Parathyroid adenoma (tissue), 2 donors: ENCODE measurements around the gene ATP7B.

Experiments
- H2AFZ ChIP-seq: fragments of 300-600 bp; sonication (generic); one replicate; pipeline ENCODE4 v1.7.0; 2017; ENCODE audit warnings: antibody characterized with exemption, mild to moderate bottlenecking
- H3K27ac ChIP-seq: fragments of 300-600 bp; sonication (generic); one replicate; pipeline ENCODE4 v1.7.0; 2017
- H3K27me3 ChIP-seq: fragments of 300-600 bp; sonication (generic); one replicate; pipeline ENCODE4 v1.7.0; 2017; ENCODE audit warnings: low read length; ENCODE audit not compliant: control insufficient read depth, insufficient read depth
- H3K36me3 ChIP-seq: fragments of 300-600 bp; sonication (generic); one replicate; pipeline ENCODE4 v1.7.0; 2017; ENCODE audit warnings: low read length; ENCODE audit not compliant: control insufficient read depth, insufficient read depth
- H3K4me1 ChIP-seq: fragments of 300-600 bp; sonication (generic); one replicate; pipeline ENCODE4 v1.7.0; 2017; ENCODE audit warnings: control low read depth
- H3K4me2 ChIP-seq: fragments of 300-600 bp; sonication (generic); one replicate; pipeline ENCODE4 v1.7.0; 2017; ENCODE audit warnings: low read length
- H3K4me3 ChIP-seq: fragments of 300-600 bp; sonication (generic); one replicate; pipeline ENCODE4 v1.7.0; 2017; ENCODE audit warnings: low read depth, low read length
- H3K79me2 ChIP-seq: fragments of 300-600 bp; sonication (generic); one replicate; pipeline ENCODE4 v1.7.0; 2017; ENCODE audit warnings: control low read depth
- H3K9ac ChIP-seq: fragments of 300-600 bp; sonication (generic); one replicate; pipeline ENCODE4 v1.7.0; 2017; ENCODE audit warnings: mild to moderate bottlenecking
- H3K9me3 ChIP-seq: fragments of 300-600 bp; sonication (generic); one replicate; pipeline ENCODE4 v1.7.0; 2017; ENCODE audit warnings: low read length; ENCODE audit not compliant: control insufficient read depth
- CTCF ChIP-seq: fragments of 300-600 bp; sonication (generic); IDR thresholded peaks from one replicate; pipeline ENCODE4 v1.7.0; 2017; ENCODE audit warnings: antibody characterized with exemption, mild to moderate bottlenecking
- donor health status: primary hyperparathyroidism.

ATP7B gene

GRCh38 chr13:51920267-51920666, 91.0 kb downstream of the ATP7B start:
- Histone ChIP-seq H3K36me3 (no peaks in the 10 kb centered on the region), H3K9ac (no peak overlapping the region), H3K4me3 (no peak overlapping the region), H3K27ac (no peak overlapping the region), H3K79me2 (no peaks in the 10 kb centered on the region), H2AFZ (no peak overlapping the region), H3K27me3 (no peaks in the 10 kb centered on the region), H3K4me2 (no peak overlapping the region), H3K9me3 (no peaks in the 10 kb centered on the region), H3K4me1 (no peaks in the 10 kb centered on the region)
- TF ChIP-seq CTCF: no peak

- H3K4me1 ChIP-seq: no peaks in the 10 kb centered on the region
- H3K4me2 ChIP-seq: no peak overlapping the region
- H3K4me3 ChIP-seq: no peak overlapping the region
- H2AFZ ChIP-seq: no peak overlapping the region
- H3K27ac ChIP-seq: no peak overlapping the region
- H3K79me2 ChIP-seq: no peaks in the 10 kb centered on the region
- no peak overlapping the region for H3K9ac ChIP-seq
- H3K36me3 ChIP-seq: no peaks in the 10 kb centered on the region
- H3K27me3 ChIP-seq: no peaks in the 10 kb centered on the region
- no peak for TF ChIP-seq CTCF
- no peaks in the 10 kb centered on the region for H3K9me3 ChIP-seq
These were observed 91.7 kb downstream of the ATP7B start for GRCh38 chr13:51919531-51919930.

GRCh38 chr13:51916962-51917361, 94.3 kb downstream of the ATP7B start:
- no peak overlapping the region for H3K4me2 ChIP-seq
- H3K36me3 ChIP-seq: no peaks in the 10 kb centered on the region
- TF ChIP-seq CTCF: no peak
- H3K27ac ChIP-seq: no peak overlapping the region
- H3K27me3 ChIP-seq: no peaks in the 10 kb centered on the region
- no peaks in the 10 kb centered on the region for H3K79me2 ChIP-seq
- H3K4me1 ChIP-seq: no peaks in the 10 kb centered on the region
- H2AFZ ChIP-seq: no peak overlapping the region
- no peak overlapping the region for H3K9ac ChIP-seq
- no peaks in the 10 kb centered on the region for H3K9me3 ChIP-seq
- H3K4me3 ChIP-seq: no peak overlapping the region

- Histone ChIP-seq H3K27ac (no peak overlapping the region), H3K36me3 (no peaks in the 10 kb centered on the region), H2AFZ (no peak overlapping the region), H3K79me2 (no peaks in the 10 kb centered on the region), H3K27me3 (no peaks in the 10 kb centered on the region), H3K4me2 (no peak overlapping the region), H3K9me3 (no peaks in the 10 kb centered on the region), H3K4me1 (no peaks in the 10 kb centered on the region), H3K9ac (no peak overlapping the region), H3K4me3 (no peak overlapping the region)
- TF ChIP-seq CTCF: no peak
These were observed 95.0 kb downstream of the ATP7B start for GRCh38 chr13:51916051-51916818.

GRCh38 chr13:51914137-51914493, 97.1 kb downstream of the ATP7B start:
- Histone ChIP-seq H3K4me3 (no peak overlapping the region), H3K27me3 (no peaks in the 10 kb centered on the region), H3K36me3 (no peaks in the 10 kb centered on the region), H3K9me3 (no peaks in the 10 kb centered on the region), H2AFZ (no peak overlapping the region), H3K4me2 (no peak overlapping the region), H3K79me2 (no peaks in the 10 kb centered on the region), H3K9ac (no peak overlapping the region), H3K27ac (no peak overlapping the region), H3K4me1 (no peaks in the 10 kb centered on the region)
- TF ChIP-seq CTCF: no peak
